IPS-20b (cell line): ENCODE measurements around the gene BCAR3.
"Not testable (repeated sequence)": the region's sequence is repeated elsewhere in the genome, so short reads cannot be mapped to it uniquely, and the experiment has no call there.

Source experiments
- H3K27ac ChIP-seq: one replicate; pipeline ENCODE4 v1.5.1; 2013; ENCODE audit warnings: low read length
- H3K27me3 ChIP-seq: 2 replicates; pipeline ENCODE4 v1.6.1; 2013; ENCODE audit warnings: mild to moderate bottlenecking, low read length, inconsistent platforms; ENCODE audit not compliant: insufficient read depth
- H3K36me3 ChIP-seq: 2 replicates; pipeline ENCODE4 v1.6.1; 2013; ENCODE audit warnings: low read depth, mild to moderate bottlenecking, inconsistent platforms, low read length, moderate library complexity; ENCODE audit not compliant: insufficient read depth
- H3K4me1 ChIP-seq: 2 replicates; pipeline ENCODE4 v1.6.1; 2013; ENCODE audit warnings: mild to moderate bottlenecking, control low read depth, inconsistent platforms, low read length, moderate library complexity; ENCODE audit not compliant: insufficient read depth
- H3K4me3 ChIP-seq: 2 replicates; pipeline ENCODE4 v1.5.1; 2013; ENCODE audit warnings: mild to moderate bottlenecking, low read length, inconsistent platforms
- H3K9ac ChIP-seq: 2 replicates; pipeline ENCODE4 v1.6.1; 2013; ENCODE audit warnings: low read depth, mild to moderate bottlenecking, inconsistent platforms, low read length, moderate library complexity
- H3K9me3 ChIP-seq: 2 replicates; pipeline ENCODE4 v1.6.1; 2013; ENCODE audit warnings: mild to moderate bottlenecking, low read depth, low read length, inconsistent platforms; ENCODE audit not compliant: insufficient read depth

Gene BCAR3

DNA sequence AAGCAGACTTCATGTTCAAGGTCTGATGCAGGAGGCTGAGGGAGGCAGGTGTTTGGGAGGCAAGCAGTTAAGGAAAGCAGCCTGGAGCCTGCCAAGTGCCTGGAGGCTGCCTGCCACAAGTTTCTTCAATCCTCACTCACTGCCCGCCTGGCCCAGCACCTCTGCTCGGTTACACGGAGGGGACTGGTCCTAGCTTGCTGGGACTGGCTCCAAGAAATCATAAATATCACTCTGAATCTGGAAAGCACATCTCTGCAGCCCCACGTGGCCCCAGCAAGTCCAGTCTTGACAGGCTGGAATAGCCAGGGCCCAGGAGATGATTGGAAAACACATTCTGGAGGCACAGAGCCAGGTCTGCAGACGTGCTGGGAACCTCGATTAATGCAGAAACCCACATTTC is 83.9 kb downstream of the BCAR3 start:
- H3K27ac ChIP-seq, result no peak overlapping the region
- H3K4me3 ChIP-seq, result no peak overlapping the region
- no peaks in the 10 kb centered on the region for H3K9me3 ChIP-seq
- no peaks in the 10 kb centered on the region for H3K27me3 ChIP-seq
- peaks cover 29% of the 10 kb centered on the region for H3K4me1 ChIP-seq
- no peak overlapping the region for H3K9ac ChIP-seq
- H3K36me3 ChIP-seq, result no peaks in the 10 kb centered on the region

- Histone ChIP-seq H3K9me3 (no peaks in the 10 kb centered on the region), H3K27me3 (no peaks in the 10 kb centered on the region), H3K36me3 (no peaks in the 10 kb centered on the region), H3K9ac (no peak overlapping the region), H3K27ac (no peak overlapping the region), H3K4me1 (peaks cover 29% of the 10 kb centered on the region), H3K4me3 (no peak overlapping the region)
Observed at GRCh38 chr1:93596329-93597089, 85.1 kb downstream of the BCAR3 start.

DNA sequence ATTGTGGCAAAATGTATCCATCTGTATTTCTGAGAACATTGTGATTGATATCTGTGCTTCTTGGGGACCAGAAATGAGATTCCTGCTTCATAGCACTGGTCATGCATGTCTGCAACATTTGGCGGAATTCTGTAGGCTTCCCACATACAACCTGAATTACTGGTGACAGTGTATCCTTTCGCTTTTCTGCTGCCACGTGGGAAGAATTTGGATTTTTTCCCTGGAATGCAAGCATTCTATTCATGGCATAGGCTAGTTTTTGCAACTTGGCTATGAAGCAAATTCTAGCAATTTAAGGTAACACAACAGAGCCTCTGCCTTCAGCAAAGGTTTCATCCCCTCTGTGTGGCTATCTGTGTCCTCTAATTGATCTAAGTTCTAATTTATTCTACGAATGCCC is 85.9 kb downstream of the BCAR3 start:
- Histone ChIP-seq H3K36me3 (0 out of 2 replicates have a peak, but pooled peaks cover under 1% of the 10 kb centered on the region), H3K9me3 (no peaks in the 10 kb centered on the region), H3K27me3 (no peaks in the 10 kb centered on the region), H3K27ac (no peak overlapping the region), H3K9ac (no peak overlapping the region), H3K4me1 (peaks cover 29% of the 10 kb centered on the region), H3K4me3 (no peak overlapping the region)

- Histone ChIP-seq H3K27me3 (no peaks in the 10 kb centered on the region), H3K4me3 (no peak overlapping the region), H3K9me3 (no peaks in the 10 kb centered on the region), H3K4me1 (peaks cover 29% of the 10 kb centered on the region), H3K36me3 (0 out of 2 replicates have a peak, but pooled peaks cover 3% of the 10 kb centered on the region), H3K9ac (no peak overlapping the region), H3K27ac (no peak overlapping the region)
Observed at GRCh38 chr1:93595266-93595665, 86.4 kb downstream of the BCAR3 start.

DNA sequence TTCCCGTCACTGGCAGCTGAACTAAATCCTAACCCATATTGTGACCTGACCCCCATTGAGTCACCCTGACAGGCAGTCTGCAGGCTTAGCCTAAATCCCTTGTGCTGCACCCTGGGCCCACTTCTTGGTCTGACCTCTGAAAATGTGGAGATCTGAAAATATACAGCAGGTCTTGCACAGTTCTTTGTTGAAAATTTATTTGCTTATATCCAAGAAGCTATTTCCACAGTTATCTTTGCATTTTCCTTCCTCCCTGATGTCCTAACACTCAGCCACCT is 87.1 kb downstream of the BCAR3 start:
- Histone ChIP-seq H3K4me1 (peaks cover 29% of the 10 kb centered on the region), H3K4me3 (no peak overlapping the region), H3K27me3 (no peaks in the 10 kb centered on the region), H3K9ac (no peak overlapping the region), H3K36me3 (0 out of 2 replicates have a peak, but pooled peaks cover 8% of the 10 kb centered on the region), H3K27ac (no peak overlapping the region), H3K9me3 (no peaks in the 10 kb centered on the region)

- Histone ChIP-seq H3K4me3 (no peak overlapping the region), H3K9me3 (no peaks in the 10 kb centered on the region), H3K4me1 (peaks cover 29% of the 10 kb centered on the region), H3K27me3 (no peaks in the 10 kb centered on the region), H3K9ac (no peak overlapping the region), H3K27ac (no peak overlapping the region), H3K36me3 (0 out of 2 replicates have a peak, but pooled peaks cover 8% of the 10 kb centered on the region)
Observed at GRCh38 chr1:93593854-93594602, 87.6 kb downstream of the BCAR3 start.

DNA sequence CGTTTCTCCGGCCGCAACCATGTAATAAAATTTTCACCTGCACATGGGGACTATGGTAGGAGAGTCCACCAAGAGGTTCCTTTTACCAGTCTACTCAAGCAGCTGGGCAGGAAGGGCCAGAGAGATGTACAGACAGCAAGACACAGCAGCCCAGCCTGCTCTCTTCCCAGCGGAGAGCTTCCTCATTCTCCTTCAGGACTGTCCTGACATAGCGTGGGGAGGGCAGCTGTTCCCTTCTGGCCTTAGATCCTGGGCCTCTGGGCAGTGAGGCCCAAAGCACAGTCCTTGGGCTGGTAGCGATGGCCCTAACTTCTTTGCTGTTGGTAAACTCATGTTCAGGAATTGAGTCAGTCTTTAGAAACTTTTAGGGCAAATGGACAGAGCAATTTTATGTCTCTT is 89.1 kb downstream of the BCAR3 start:
- no peaks in the 10 kb centered on the region for H3K9me3 ChIP-seq
- no peak overlapping the region for H3K4me3 ChIP-seq
- H3K27ac ChIP-seq, result no peak overlapping the region
- no peak overlapping the region for H3K9ac ChIP-seq
- H3K27me3 ChIP-seq, result no peaks in the 10 kb centered on the region
- peaks cover 24% of the 10 kb centered on the region for H3K4me1 ChIP-seq
- peaks cover 9% of the 10 kb centered on the region; the same call in 1 of the 2 replicates for H3K36me3 ChIP-seq

GRCh38 chr1:93591676-93592550 is 89.7 kb downstream of the BCAR3 start:
- Histone ChIP-seq H3K36me3 (peaks cover 12% of the 10 kb centered on the region; the same call in 1 of the 2 replicates), H3K27me3 (no peaks in the 10 kb centered on the region), H3K4me1 (peaks cover 24% of the 10 kb centered on the region), H3K27ac (no peak overlapping the region), H3K9ac (no peak overlapping the region), H3K4me3 (no peak overlapping the region), H3K9me3 (no peaks in the 10 kb centered on the region)

DNA sequence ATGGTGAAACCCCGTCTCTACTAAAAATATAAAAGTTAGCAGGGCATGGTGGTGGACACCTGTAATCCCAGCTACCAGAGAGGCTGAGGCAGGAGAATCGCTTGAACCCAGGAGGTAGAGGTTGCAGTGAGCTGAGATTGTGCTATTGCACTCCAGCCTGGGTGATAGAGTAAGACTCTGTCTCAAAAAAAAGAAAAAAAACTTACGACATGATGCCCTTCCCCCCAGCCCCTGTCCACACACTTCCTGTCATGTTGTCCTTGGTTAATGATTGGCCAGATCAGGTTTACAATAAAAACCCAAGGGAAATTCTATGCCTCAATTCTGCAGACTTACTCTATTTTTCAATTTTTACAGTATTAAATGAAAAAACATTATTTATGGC is 90.4 kb downstream of the BCAR3 start:
- peaks cover 12% of the 10 kb centered on the region for H3K36me3 ChIP-seq
- H3K9me3 ChIP-seq, H3K27me3 ChIP-seq, H3K27ac ChIP-seq, H3K9ac ChIP-seq, H3K4me3 ChIP-seq: not testable (repeated sequence)
- H3K4me1 ChIP-seq, result peaks cover 22% of the 10 kb centered on the region

GRCh38 chr1:93588955-93589354 is 92.7 kb downstream of the BCAR3 start:
- Histone ChIP-seq H3K27ac (no peak overlapping the region), H3K4me1 (peaks cover 5% of the 10 kb centered on the region), H3K9me3 (no peaks in the 10 kb centered on the region), H3K27me3 (no peaks in the 10 kb centered on the region), H3K4me3 (no peak overlapping the region), H3K36me3 (peaks cover 14% of the 10 kb centered on the region), H3K9ac (no peak overlapping the region)

DNA sequence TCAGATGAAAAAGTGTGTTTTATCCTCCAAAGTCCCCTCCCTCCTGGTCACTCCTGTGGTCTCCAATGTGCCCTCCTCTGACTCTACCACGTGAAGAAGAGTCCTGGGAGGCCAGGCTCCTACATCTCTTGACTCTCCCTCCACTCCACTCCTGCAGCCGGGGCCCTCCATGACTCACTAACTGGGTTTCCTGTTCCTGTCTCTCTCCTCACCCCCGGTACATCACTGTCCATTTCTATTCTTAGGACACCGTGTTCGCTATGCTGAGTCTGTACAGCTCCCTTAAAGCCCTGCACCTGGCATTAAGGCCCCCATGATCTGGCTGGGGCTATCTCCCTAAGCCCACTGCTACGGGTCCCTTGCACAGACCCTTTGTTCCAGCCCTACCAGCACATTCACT is 93.4 kb downstream of the BCAR3 start:
- Histone ChIP-seq H3K9ac (no peak overlapping the region), H3K9me3 (no peaks in the 10 kb centered on the region), H3K4me3 (no peak overlapping the region), H3K27ac (no peak overlapping the region), H3K36me3 (peaks cover 21% of the 10 kb centered on the region), H3K4me1 (no peaks in the 10 kb centered on the region), H3K27me3 (no peaks in the 10 kb centered on the region)
